Measurements from ENCODE around the gene TMIGD3.

DNA sequence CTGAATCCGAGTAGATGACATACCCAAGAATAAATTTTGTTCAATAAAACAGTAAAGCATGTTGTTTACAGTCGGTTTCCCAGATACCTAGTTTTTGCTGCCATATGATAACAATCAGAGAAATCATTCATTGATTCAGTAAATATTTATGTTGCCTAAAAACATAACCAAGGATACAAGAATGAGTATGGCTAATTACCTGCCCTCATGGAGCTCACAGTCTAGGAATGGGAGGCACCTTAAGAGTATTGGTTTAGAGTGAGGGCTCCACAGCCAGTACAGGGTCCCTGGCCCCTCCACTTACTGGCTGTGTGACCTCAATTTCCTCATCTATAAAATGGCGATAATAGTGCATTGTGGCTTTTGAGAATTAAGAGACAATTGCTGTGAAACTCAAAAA is 53.2 kb downstream of the TMIGD3 start:
- TF ChIP-seq, protein P1, sequence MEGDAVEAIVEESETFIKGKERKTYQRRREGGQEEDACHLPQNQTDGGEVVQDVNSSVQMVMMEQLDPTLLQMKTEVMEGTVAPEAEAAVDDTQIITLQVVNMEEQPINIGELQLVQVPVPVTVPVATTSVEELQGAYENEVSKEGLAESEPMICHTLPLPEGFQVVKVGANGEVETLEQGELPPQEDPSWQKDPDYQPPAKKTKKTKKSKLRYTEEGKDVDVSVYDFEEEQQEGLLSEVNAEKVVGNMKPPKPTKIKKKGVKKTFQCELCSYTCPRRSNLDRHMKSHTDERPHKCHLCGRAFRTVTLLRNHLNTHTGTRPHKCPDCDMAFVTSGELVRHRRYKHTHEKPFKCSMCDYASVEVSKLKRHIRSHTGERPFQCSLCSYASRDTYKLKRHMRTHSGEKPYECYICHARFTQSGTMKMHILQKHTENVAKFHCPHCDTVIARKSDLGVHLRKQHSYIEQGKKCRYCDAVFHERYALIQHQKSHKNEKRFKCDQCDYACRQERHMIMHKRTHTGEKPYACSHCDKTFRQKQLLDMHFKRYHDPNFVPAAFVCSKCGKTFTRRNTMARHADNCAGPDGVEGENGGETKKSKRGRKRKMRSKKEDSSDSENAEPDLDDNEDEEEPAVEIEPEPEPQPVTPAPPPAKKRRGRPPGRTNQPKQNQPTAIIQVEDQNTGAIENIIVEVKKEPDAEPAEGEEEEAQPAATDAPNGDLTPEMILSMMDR (IDR thresholded peaks at IDR 0.05): no peak
- no peak for TF ChIP-seq POLR2AphosphoS5 (IDR thresholded peaks at IDR 0.05; ENCODE audit: low read depth, low read length)
- TF ChIP-seq, protein P2, sequence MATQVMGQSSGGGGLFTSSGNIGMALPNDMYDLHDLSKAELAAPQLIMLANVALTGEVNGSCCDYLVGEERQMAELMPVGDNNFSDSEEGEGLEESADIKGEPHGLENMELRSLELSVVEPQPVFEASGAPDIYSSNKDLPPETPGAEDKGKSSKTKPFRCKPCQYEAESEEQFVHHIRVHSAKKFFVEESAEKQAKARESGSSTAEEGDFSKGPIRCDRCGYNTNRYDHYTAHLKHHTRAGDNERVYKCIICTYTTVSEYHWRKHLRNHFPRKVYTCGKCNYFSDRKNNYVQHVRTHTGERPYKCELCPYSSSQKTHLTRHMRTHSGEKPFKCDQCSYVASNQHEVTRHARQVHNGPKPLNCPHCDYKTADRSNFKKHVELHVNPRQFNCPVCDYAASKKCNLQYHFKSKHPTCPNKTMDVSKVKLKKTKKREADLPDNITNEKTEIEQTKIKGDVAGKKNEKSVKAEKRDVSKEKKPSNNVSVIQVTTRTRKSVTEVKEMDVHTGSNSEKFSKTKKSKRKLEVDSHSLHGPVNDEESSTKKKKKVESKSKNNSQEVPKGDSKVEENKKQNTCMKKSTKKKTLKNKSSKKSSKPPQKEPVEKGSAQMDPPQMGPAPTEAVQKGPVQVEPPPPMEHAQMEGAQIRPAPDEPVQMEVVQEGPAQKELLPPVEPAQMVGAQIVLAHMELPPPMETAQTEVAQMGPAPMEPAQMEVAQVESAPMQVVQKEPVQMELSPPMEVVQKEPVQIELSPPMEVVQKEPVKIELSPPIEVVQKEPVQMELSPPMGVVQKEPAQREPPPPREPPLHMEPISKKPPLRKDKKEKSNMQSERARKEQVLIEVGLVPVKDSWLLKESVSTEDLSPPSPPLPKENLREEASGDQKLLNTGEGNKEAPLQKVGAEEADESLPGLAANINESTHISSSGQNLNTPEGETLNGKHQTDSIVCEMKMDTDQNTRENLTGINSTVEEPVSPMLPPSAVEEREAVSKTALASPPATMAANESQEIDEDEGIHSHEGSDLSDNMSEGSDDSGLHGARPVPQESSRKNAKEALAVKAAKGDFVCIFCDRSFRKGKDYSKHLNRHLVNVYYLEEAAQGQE (IDR thresholded peaks at IDR 0.05; ENCODE audit: insufficient read depth in 1 of 2, low read depth in 2 of 2, low read length in 1 of 2): no peak
